HepG2 (cell line): ENCODE results near the gene SLC35F1. TPM values are rescaled to one million over a fixed set of nuclear protein-coding genes. Genes with fewer than 3 reads are reported as not detected.

Experiments
- AKAP8 ChIP-seq: sonication (generic); formaldehyde crosslinking; IDR thresholded peaks from 2 replicates; pipeline ENCODE4 v1.5.1; 2020; ENCODE audit warnings: mild to moderate bottlenecking, missing genetic modification reagents
- KLF13 ChIP-seq: sonication (generic); formaldehyde crosslinking; IDR thresholded peaks from 2 replicates; pipeline ENCODE4 v1.4.0; 2020; ENCODE audit warnings: mild to moderate bottlenecking, missing genetic modification reagents
- NR2F1 ChIP-seq, 2 experiments: fragments of 450-650 bp in 1 of 2; formaldehyde crosslinking in 1 of 2; IDR thresholded peaks; 2 replicates each; pipeline versions ENCODE4 v1.5.0 to v1.6.1; 2016 to 2020; ENCODE audit warnings: mild to moderate bottlenecking in 1 of 2, missing compliant biosample characterization in 1 of 2, missing genetic modification reagents in 1 of 2, moderate library complexity in 1 of 2
- REPIN1 ChIP-seq: sonication (generic); formaldehyde crosslinking; IDR thresholded peaks from 2 replicates; pipeline ENCODE4 v1.8.0; 2022; ENCODE audit warnings: missing genetic modification reagents, low read depth, mild to moderate bottlenecking, borderline replicate concordance
- TGIF2 ChIP-seq: IDR thresholded peaks from 2 replicates; pipeline ENCODE4 v1.6.1; 2016; ENCODE audit warnings: control low read depth, missing compliant biosample characterization
- ZBTB38 ChIP-seq: sonication (generic); formaldehyde crosslinking; IDR thresholded peaks from 2 replicates; pipeline ENCODE4 v1.5.1; 2020; ENCODE audit warnings: mild to moderate bottlenecking, missing genetic modification reagents
- ZFP36L2 ChIP-seq: sonication (generic); formaldehyde crosslinking; IDR thresholded peaks from 2 replicates; pipeline ENCODE4 v1.4.0; 2020; ENCODE audit warnings: missing genetic modification reagents
- polyA plus RNA-seq, 8 experiments: library from polyadenylated mRNA; depleted of rRNA in 3 of 8; stranded (reverse) in 7 of 8; unstranded in 1 of 8; fragments of >200 nt; fragmentation: Illumina TruSeq in 4 of 8; extraction: Trizol in 4 of 8; gene quantifications; 2 replicates each; pipeline versions ENCODE4 v1.2.1 to v1.2.3, GENCODE V29; 2011 to 2016; ENCODE audit warnings: low read depth in 4 of 8, missing spikeins in 1 of 8, mixed read lengths in 1 of 8; ENCODE audit not compliant: insufficient read depth in 1 of 8
- total RNA-seq, 5 experiments: library from RNA; depleted of rRNA; stranded (reverse); fragments of >200 nt; fragmentation: Illumina TruSeq; extraction: Trizol; gene quantifications; 2 replicates each; pipeline ENCODE4 v1.2.3, GENCODE V29; 2016; ENCODE audit warnings: low read depth in 1 of 5
- TF ChIP-seq, protein P1 (sequence below): sonication (generic); formaldehyde crosslinking; IDR thresholded peaks from 2 replicates; pipeline ENCODE4 v1.5.0; 2020; ENCODE audit warnings: mild to moderate bottlenecking, missing genetic modification reagents, borderline replicate concordance
- TF ChIP-seq, protein P2 (sequence below): conservative IDR thresholded peaks from 2 replicates; pipeline ENCODE4 v1.6.1; 2018; ENCODE audit warnings: missing genetic modification reagents

SLC35F1 gene
- total and polyA plus RNA-seq, 2 of the 13 experiments (the other 11 are each of a cell fraction or from before 2014, with no cell fraction given): 0.01 TPM; not detected in 1

DNA sequence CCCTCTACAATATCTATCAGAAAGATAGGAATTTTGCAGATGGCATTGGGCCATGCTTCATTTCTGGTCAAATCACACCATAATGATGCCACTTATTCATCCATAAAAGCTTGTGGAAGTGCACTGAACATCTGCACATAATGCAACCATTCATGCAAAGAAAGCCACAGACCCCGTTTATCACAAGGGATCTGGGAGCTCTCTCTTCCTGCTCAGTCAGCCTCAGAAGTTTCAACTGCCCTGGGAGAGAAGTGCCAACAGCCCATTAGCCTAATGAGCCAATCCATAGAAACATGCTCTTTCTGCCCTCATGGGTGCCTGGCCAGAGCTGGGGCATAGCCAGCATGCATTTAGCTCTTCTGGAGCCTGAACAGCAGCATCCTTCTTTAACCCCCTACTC is 85.8 kb downstream of the SLC35F1 start (continued):
- TF ChIP-seq, protein P1, sequence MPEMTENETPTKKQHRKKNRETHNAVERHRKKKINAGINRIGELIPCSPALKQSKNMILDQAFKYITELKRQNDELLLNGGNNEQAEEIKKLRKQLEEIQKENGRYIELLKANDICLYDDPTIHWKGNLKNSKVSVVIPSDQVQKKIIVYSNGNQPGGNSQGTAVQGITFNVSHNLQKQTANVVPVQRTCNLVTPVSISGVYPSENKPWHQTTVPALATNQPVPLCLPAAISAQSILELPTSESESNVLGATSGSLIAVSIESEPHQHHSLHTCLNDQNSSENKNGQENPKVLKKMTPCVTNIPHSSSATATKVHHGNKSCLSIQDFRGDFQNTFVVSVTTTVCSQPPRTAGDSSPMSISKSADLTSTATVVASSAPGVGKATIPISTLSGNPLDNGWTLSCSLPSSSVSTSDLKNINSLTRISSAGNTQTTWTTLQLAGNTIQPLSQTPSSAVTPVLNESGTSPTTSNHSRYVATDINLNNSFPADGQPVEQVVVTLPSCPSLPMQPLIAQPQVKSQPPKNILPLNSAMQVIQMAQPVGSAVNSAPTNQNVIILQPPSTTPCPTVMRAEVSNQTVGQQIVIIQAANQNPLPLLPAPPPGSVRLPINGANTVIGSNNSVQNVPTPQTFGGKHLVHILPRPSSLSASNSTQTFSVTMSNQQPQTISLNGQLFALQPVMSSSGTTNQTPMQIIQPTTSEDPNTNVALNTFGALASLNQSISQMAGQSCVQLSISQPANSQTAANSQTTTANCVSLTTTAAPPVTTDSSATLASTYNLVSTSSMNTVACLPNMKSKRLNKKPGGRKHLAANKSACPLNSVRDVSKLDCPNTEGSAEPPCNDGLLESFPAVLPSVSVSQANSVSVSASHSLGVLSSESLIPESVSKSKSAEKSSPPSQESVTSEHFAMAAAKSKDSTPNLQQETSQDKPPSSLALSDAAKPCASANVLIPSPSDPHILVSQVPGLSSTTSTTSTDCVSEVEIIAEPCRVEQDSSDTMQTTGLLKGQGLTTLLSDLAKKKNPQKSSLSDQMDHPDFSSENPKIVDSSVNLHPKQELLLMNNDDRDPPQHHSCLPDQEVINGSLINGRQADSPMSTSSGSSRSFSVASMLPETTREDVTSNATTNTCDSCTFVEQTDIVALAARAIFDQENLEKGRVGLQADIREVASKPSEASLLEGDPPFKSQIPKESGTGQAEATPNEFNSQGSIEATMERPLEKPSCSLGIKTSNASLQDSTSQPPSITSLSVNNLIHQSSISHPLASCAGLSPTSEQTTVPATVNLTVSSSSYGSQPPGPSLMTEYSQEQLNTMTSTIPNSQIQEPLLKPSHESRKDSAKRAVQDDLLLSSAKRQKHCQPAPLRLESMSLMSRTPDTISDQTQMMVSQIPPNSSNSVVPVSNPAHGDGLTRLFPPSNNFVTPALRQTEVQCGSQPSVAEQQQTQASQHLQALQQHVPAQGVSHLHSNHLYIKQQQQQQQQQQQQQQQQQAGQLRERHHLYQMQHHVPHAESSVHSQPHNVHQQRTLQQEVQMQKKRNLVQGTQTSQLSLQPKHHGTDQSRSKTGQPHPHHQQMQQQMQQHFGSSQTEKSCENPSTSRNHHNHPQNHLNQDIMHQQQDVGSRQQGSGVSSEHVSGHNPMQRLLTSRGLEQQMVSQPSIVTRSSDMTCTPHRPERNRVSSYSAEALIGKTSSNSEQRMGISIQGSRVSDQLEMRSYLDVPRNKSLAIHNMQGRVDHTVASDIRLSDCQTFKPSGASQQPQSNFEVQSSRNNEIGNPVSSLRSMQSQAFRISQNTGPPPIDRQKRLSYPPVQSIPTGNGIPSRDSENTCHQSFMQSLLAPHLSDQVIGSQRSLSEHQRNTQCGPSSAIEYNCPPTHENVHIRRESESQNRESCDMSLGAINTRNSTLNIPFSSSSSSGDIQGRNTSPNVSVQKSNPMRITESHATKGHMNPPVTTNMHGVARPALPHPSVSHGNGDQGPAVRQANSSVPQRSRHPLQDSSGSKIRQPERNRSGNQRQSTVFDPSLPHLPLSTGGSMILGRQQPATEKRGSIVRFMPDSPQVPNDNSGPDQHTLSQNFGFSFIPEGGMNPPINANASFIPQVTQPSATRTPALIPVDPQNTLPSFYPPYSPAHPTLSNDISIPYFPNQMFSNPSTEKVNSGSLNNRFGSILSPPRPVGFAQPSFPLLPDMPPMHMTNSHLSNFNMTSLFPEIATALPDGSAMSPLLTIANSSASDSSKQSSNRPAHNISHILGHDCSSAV (CRISPR knock-in tag): no peak
- TF ChIP-seq KLF13 (CRISPR knock-in tag): no peak
- TF ChIP-seq ZFP36L2 (CRISPR knock-in tag): no peak
- no peak for TF ChIP-seq TGIF2 (CRISPR knock-in tag)
- no peak for TF ChIP-seq REPIN1 (CRISPR knock-in tag)
- TF ChIP-seq AKAP8 (CRISPR knock-in tag): no peak
- no peak for TF ChIP-seq NR2F1 (CRISPR knock-in tag; IDR thresholded peaks at IDR 0.05)
- TF ChIP-seq, protein P2, sequence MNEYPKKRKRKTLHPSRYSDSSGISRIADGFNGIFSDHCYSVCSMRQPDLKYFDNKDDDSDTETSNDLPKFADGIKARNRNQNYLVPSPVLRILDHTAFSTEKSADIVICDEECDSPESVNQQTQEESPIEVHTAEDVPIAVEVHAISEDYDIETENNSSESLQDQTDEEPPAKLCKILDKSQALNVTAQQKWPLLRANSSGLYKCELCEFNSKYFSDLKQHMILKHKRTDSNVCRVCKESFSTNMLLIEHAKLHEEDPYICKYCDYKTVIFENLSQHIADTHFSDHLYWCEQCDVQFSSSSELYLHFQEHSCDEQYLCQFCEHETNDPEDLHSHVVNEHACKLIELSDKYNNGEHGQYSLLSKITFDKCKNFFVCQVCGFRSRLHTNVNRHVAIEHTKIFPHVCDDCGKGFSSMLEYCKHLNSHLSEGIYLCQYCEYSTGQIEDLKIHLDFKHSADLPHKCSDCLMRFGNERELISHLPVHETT (CRISPR knock-in tag): no peak
- TF ChIP-seq ZBTB38 (CRISPR knock-in tag): no peak
